GM18951 (cell line): Measurements from ENCODE around the gene PRKCZ.

ENCODE experiments used
- POLR2A ChIP-seq: IDR thresholded peaks from 4 replicates; pipeline ENCODE4 v1.6.1; 2011; ENCODE audit warnings: mild to moderate bottlenecking; ENCODE audit not compliant: insufficient read length, insufficient read depth; ENCODE audit errors: extremely low read depth
- in situ Hi-C: fragments of 300-500 bp; cut with MboI; formaldehyde crosslinking; loops from one replicate; pipeline ENCODE4 v1.12.0; 2022; ENCODE audit warnings: low sequenced_read_pairs, mixed read lengths, inconsistent platforms; ENCODE audit not compliant: unreplicated experiment

Gene PRKCZ

GRCh38 chr1:2178875-2179274, 128.7 kb downstream of the PRKCZ start:
- in situ Hi-C loops: loop anchor here (25.0 kb wide), 2 partner anchors 383 to 608 kb away; partner anchors contain the start of gene TNFRSF14
- no peak for TF ChIP-seq POLR2A

GRCh38 chr1:2179283-2180013, 129.2 kb downstream of the PRKCZ start:
- in situ Hi-C loops: loop anchor here (25.0 kb wide), 2 partner anchors 383 to 608 kb away; partner anchors contain the start of gene TNFRSF14
- TF ChIP-seq POLR2A: no peak

GRCh38 chr1:2180297-2181245, 130.4 kb downstream of the PRKCZ start:
- in situ Hi-C loops: loop anchor here (25.0 kb wide), 2 partner anchors 382 to 607 kb away; partner anchors contain the start of gene TNFRSF14
- TF ChIP-seq POLR2A: no peak

GRCh38 chr1:2181271-2181670, 131.1 kb downstream of the PRKCZ start:
- TF ChIP-seq POLR2A: no peak

GRCh38 chr1:2181752-2182151, 131.5 kb downstream of the PRKCZ start:
- in situ Hi-C loops: loop anchor here (25.0 kb wide), 2 partner anchors 381 to 606 kb away; partner anchors contain the start of gene TNFRSF14
- no peak for TF ChIP-seq POLR2A

More at GRCh38 chr1:2181271-2181670, 131.1 kb downstream of the PRKCZ start:
- in situ Hi-C loops: loop anchor here (25.0 kb wide), 2 partner anchors 381 to 606 kb away; partner anchors contain the start of gene TNFRSF14

- no peak for TF ChIP-seq POLR2A
Observed at GRCh38 chr1:2182376-2182775, 132.2 kb downstream of the PRKCZ start.

DNA sequence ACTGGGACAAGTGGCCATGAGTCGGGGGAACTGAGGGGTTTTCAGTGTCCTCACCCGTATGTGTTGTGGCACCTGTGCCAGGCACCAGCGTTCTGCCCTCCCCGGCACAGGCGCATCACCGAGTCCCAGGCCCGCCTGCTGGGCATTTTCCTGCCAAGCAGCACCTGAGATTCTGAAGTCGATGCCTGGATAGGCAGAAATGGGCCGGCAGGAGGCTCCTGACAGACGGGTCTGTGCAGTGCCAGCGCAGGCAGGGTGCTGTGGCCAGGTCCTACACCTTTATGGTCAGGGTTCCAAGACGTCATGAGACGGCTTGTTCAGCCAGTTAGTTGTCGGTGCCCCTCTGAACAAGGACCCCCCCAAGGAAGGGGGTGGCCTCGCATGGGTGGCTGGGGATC, 133.7 kb downstream of the PRKCZ start:
- in situ Hi-C loops: loop anchor here (25.0 kb wide), 2 partner anchors 378 to 603 kb away; partner anchors contain the start of gene TNFRSF14

More at GRCh38 chr1:2182376-2182775, 132.2 kb downstream of the PRKCZ start:
- in situ Hi-C loops: loop anchor here (25.0 kb wide), 2 partner anchors 380 to 605 kb away; partner anchors contain the start of gene TNFRSF14

DNA sequence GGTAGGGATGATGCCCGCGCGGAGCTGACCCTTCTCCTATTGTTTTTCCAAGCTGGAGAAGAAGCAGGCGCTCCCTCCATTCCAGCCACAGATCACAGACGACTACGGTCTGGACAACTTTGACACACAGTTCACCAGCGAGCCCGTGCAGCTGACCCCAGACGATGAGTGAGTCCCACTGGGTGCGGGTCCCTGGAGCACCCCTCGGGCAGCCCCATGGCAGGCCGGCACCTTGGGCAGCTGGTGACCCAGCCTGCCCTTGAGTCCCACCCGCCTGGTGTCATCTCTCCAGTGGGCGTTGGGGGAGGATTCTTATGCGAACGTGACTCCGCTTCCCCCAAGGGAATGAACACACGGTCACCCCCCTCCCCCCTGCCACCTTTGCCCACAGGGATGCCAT, 134.3 kb downstream of the PRKCZ start:
- in situ Hi-C loops: loop anchor here (25.0 kb wide), 2 partner anchors 378 to 603 kb away; partner anchors contain the start of gene TNFRSF14
- TF ChIP-seq POLR2A: no peak

More for the DNA sequence above, 133.7 kb downstream of the PRKCZ start:
- no peak for TF ChIP-seq POLR2A

DNA sequence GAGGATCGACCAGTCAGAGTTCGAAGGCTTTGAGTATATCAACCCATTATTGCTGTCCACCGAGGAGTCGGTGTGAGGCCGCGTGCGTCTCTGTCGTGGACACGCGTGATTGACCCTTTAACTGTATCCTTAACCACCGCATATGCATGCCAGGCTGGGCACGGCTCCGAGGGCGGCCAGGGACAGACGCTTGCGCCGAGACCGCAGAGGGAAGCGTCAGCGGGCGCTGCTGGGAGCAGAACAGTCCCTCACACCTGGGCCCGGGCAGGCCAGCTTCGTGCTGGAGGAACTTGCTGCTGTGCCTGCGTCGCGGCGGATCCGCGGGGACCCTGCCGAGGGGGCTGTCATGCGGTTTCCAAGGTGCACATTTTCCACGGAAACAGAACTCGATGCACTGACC, 134.7 kb downstream of the PRKCZ start:
- TF ChIP-seq POLR2A: no peak
- in situ Hi-C loops: loop anchor here (5.0 to 25.0 kb wide), 3 partner anchors 212 to 602 kb away; partner anchors contain the start of gene TNFRSF14

DNA sequence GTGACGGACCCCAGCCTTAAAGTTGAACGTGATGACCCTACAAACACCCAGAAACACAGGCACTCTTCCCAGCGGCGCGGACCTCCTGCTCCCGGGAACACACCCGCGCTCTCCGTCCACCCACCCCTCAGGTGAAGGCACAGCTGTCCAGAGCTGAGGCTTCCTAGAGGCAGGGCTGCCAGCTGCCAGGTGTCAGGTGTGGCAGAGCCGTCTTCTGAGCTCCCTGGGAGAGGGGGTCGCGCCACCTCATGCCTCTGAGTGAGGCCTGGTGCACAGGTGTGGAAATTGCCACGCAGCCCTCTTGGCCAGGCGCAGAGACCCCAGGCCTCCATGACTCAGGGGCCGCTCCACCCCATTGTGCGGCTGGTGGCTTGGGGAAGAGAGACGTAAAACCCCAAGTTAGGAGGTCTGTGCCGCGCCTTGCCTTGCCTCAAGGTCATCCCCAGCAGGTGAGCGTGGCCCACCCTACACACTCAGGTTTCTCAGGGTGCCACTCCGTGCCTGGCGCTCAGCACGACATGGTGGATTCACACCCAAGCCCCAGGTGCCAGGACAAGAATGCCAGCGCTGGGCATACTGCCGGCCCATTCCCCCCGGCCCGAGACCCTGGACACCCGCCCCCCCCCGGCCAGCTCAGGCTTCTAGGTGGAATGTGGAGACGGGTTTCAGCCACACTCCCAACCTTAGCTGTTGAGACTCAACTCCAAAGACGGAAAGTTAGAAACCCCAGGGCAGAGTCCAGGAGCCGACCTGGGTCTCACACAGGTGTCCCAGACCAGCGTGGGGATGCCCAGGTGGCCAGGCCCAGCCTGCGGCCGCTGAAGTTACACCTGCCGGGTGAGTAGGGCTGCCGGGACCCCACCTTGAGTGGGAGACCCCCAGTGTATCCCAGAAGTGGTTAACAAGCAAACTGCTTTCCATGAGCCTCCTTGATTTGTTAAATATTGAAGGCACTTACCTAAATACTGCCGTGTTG, 136.0 kb downstream of the PRKCZ start:
- TF ChIP-seq POLR2A: no peak
- in situ Hi-C loops: loop anchor here (5.0 to 25.0 kb wide), 3 partner anchors 211 to 601 kb away; partner anchors contain the start of gene TNFRSF14

DNA sequence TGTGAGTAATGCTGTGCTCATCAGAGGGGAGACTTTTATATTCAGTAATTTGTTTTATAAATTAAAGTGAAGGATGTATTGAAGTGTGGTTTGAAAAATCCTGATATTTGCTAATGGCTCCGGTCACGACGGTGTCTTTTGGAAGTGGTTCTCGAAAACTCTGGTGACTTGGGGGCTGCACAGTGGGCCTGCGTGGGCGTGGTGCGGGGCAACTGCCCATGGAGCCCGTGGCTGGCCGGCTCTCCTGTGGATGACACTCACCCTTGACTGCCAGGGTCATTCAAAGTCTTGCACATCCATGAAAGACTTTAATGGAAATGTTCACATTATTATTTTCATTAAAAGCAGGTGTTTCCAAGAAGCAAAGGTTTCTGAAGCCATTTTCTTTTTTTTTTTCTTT, 136.7 kb downstream of the PRKCZ start:
- no peak for TF ChIP-seq POLR2A
- in situ Hi-C loops: loop anchor here (5.0 to 25.0 kb wide), 3 partner anchors 210 to 600 kb away; partner anchors contain the start of gene TNFRSF14

DNA sequence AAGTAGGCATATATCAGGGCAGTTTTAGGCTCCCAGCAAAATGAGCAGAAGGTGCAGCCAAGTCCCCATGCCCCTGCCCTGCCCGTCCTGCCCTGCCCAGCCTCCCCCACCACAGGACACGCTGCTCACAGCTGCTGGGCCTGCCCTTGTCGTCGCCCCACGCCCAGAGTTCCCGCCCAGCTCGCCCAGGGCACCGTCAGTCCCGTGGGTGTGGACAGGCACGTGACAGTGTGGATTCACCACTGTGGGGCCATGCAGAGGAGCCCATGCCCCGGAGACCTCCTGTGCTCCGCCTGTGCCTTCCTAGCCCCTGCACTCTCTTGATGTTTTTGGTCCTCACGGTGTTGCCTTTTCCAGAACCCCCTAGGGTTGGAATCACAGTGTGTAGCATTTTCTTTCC, 137.4 kb downstream of the PRKCZ start:
- in situ Hi-C loops: loop anchor here (5.0 to 25.0 kb wide), 3 partner anchors 210 to 600 kb away; partner anchors contain the start of gene TNFRSF14
- TF ChIP-seq POLR2A: no peak

- TF ChIP-seq POLR2A: no peak
- in situ Hi-C loops: loop anchor here (5.0 to 25.0 kb wide), 3 partner anchors 209 to 599 kb away; partner anchors contain the start of gene TNFRSF14
Observed at GRCh38 chr1:2188336-2188735, 138.1 kb downstream of the PRKCZ start.
